ENCODE results near the gene PSD4.

The PSD4 gene

GRCh38 chr2:113211226-113212105 lies 37.7 kb downstream of the PSD4 start:
- Histone ChIP-seq H3K9me3 (ENCODE audit: insufficient read depth, low read length) (no peaks in the 10 kb centered on the region), H3K4me1 (ENCODE audit: insufficient read depth, insufficient read length) (peaks cover 6% of the 10 kb centered on the region)

GRCh38 chr2:113212245-113213060 lies 38.7 kb downstream of the PSD4 start:
- H3K4me3 ChIP-seq (ENCODE audit: insufficient read length, low read depth) = no peak overlapping the region
- H3K4me1 ChIP-seq (ENCODE audit: insufficient read depth, insufficient read length) = peaks cover 8% of the 10 kb centered on the region

More at GRCh38 chr2:113211226-113212105, 37.7 kb downstream of the PSD4 start:
- Histone ChIP-seq H3K36me3 (ENCODE audit: insufficient read depth, insufficient read length, low read length) (no peaks in the 10 kb centered on the region), H3K4me3 (ENCODE audit: insufficient read length, low read depth) (no peak overlapping the region), H3K27me3 (ENCODE audit: insufficient read depth, insufficient read length) (no peaks in the 10 kb centered on the region), H3K9ac (ENCODE audit: insufficient read length, low read depth) (no peak overlapping the region)
- TF ChIP-seq ZNF274 (IDR thresholded peaks at IDR 0.05; ENCODE audit: low read depth, low read length) (no peak), YY1 (IDR thresholded peaks at IDR 0.05; ENCODE audit: insufficient read depth, insufficient read length) (no peak), SUZ12 (IDR thresholded peaks at IDR 0.05; ENCODE audit: extremely low read depth, insufficient read depth, insufficient read length) (no peak)
- DNase-seq (ENCODE audit: low read depth, low spot score) = no peak

GRCh38 chr2:113213061-113213930 lies 39.5 kb downstream of the PSD4 start:
- DNase-seq (ENCODE audit: low read depth, low spot score) = no peak
- H3K4me3 ChIP-seq (ENCODE audit: insufficient read length, low read depth) = no peak overlapping the region
- H3K9me3 ChIP-seq (ENCODE audit: insufficient read depth, low read length) = no peaks in the 10 kb centered on the region
- H3K9ac ChIP-seq (ENCODE audit: insufficient read length, low read depth) = no peak overlapping the region
- H3K4me1 ChIP-seq (ENCODE audit: insufficient read depth, insufficient read length) = peaks cover 14% of the 10 kb centered on the region
- no peaks in the 10 kb centered on the region for H3K36me3 ChIP-seq (ENCODE audit: insufficient read depth, insufficient read length, low read length)
- no peaks in the 10 kb centered on the region for H3K27me3 ChIP-seq (ENCODE audit: insufficient read depth, insufficient read length)
- TF ChIP-seq SUZ12 (IDR thresholded peaks at IDR 0.05; ENCODE audit: extremely low read depth, insufficient read depth, insufficient read length) (no peak), YY1 (IDR thresholded peaks at IDR 0.05; ENCODE audit: insufficient read depth, insufficient read length) (no peak), ZNF274 (IDR thresholded peaks at IDR 0.05; ENCODE audit: low read depth, low read length) (no peak)

More at GRCh38 chr2:113212245-113213060, 38.7 kb downstream of the PSD4 start:
- TF ChIP-seq ZNF274 (IDR thresholded peaks at IDR 0.05; ENCODE audit: low read depth, low read length) (no peak), SUZ12 (IDR thresholded peaks at IDR 0.05; ENCODE audit: extremely low read depth, insufficient read depth, insufficient read length) (no peak), YY1 (IDR thresholded peaks at IDR 0.05; ENCODE audit: insufficient read depth, insufficient read length) (no peak)
- Histone ChIP-seq H3K9ac (ENCODE audit: insufficient read length, low read depth) (no peak overlapping the region), H3K9me3 (ENCODE audit: insufficient read depth, low read length) (no peaks in the 10 kb centered on the region), H3K36me3 (ENCODE audit: insufficient read depth, insufficient read length, low read length) (no peaks in the 10 kb centered on the region), H3K27me3 (ENCODE audit: insufficient read depth, insufficient read length) (no peaks in the 10 kb centered on the region)
- no peak for DNase-seq (ENCODE audit: low read depth, low spot score)

- H3K4me3 ChIP-seq (ENCODE audit: insufficient read length, low read depth) = no peak overlapping the region
- DNase-seq (ENCODE audit: low read depth, low spot score) = no peak
- TF ChIP-seq ZNF274 (IDR thresholded peaks at IDR 0.05; ENCODE audit: low read depth, low read length) (no peak), YY1 (IDR thresholded peaks at IDR 0.05; ENCODE audit: insufficient read depth, insufficient read length) (no peak), SUZ12 (IDR thresholded peaks at IDR 0.05; ENCODE audit: extremely low read depth, insufficient read depth, insufficient read length) (no peak)
- H3K27me3 ChIP-seq (ENCODE audit: insufficient read depth, insufficient read length) = no peaks in the 10 kb centered on the region
- no peaks in the 10 kb centered on the region for H3K36me3 ChIP-seq (ENCODE audit: insufficient read depth, insufficient read length, low read length)
- peaks cover 14% of the 10 kb centered on the region for H3K4me1 ChIP-seq (ENCODE audit: insufficient read depth, insufficient read length)
- H3K9me3 ChIP-seq (ENCODE audit: insufficient read depth, low read length) = no peaks in the 10 kb centered on the region
- no peak overlapping the region for H3K9ac ChIP-seq (ENCODE audit: insufficient read length, low read depth)
Observed at GRCh38 chr2:113214141-113214540, 40.4 kb downstream of the PSD4 start.

- TF ChIP-seq SUZ12 (IDR thresholded peaks at IDR 0.05; ENCODE audit: extremely low read depth, insufficient read depth, insufficient read length) = no peak
- TF ChIP-seq YY1 (IDR thresholded peaks at IDR 0.05; ENCODE audit: insufficient read depth, insufficient read length) = no peak
- TF ChIP-seq ZNF274 (IDR thresholded peaks at IDR 0.05; ENCODE audit: low read depth, low read length) = no peak
- no peak for DNase-seq (ENCODE audit: low read depth, low spot score)
- no peaks in the 10 kb centered on the region for H3K27me3 ChIP-seq (ENCODE audit: insufficient read depth, insufficient read length)
- H3K4me1 ChIP-seq (ENCODE audit: insufficient read depth, insufficient read length) = peaks cover 14% of the 10 kb centered on the region
- no peaks in the 10 kb centered on the region for H3K9me3 ChIP-seq (ENCODE audit: insufficient read depth, low read length)
- no peaks in the 10 kb centered on the region for H3K36me3 ChIP-seq (ENCODE audit: insufficient read depth, insufficient read length, low read length)
- no peak overlapping the region for H3K9ac ChIP-seq (ENCODE audit: insufficient read length, low read depth)
- no peak overlapping the region for H3K4me3 ChIP-seq (ENCODE audit: insufficient read length, low read depth)
Observed at GRCh38 chr2:113215056-113215455, 41.3 kb downstream of the PSD4 start.

GRCh38 chr2:113216321-113216720 lies 42.5 kb downstream of the PSD4 start:
- H3K36me3 ChIP-seq (ENCODE audit: insufficient read depth, insufficient read length, low read length) = no peaks in the 10 kb centered on the region
- H3K4me3 ChIP-seq (ENCODE audit: insufficient read length, low read depth) = no peak overlapping the region
- H3K9ac ChIP-seq (ENCODE audit: insufficient read length, low read depth) = no peak overlapping the region
- no peak for TF ChIP-seq YY1 (IDR thresholded peaks at IDR 0.05; ENCODE audit: insufficient read depth, insufficient read length)
- no peak for TF ChIP-seq SUZ12 (IDR thresholded peaks at IDR 0.05; ENCODE audit: extremely low read depth, insufficient read depth, insufficient read length)
- no peak for TF ChIP-seq ZNF274 (IDR thresholded peaks at IDR 0.05; ENCODE audit: low read depth, low read length)
- no peak for DNase-seq (ENCODE audit: low read depth, low spot score)
- no peaks in the 10 kb centered on the region for H3K9me3 ChIP-seq (ENCODE audit: insufficient read depth, low read length)
- H3K4me1 ChIP-seq (ENCODE audit: insufficient read depth, insufficient read length) = peaks cover 13% of the 10 kb centered on the region
- H3K27me3 ChIP-seq (ENCODE audit: insufficient read depth, insufficient read length) = no peaks in the 10 kb centered on the region

Data from NT2/D1 (cell line).